K562 (cell line): ENCODE results near the gene C3. TPM values are rescaled to one million over a fixed set of nuclear protein-coding genes. Genes with fewer than 3 reads are reported as not detected.
A peak's percentile ranks its signal among the peaks of the same experiment; 100 is the strongest.

ENCODE experiments used
- ATAC-seq: fragments of 200-7000 bp; cut with Tn5 transposase; 3 replicates; pipeline ENCODE4 v1.9.1; 2020; ENCODE audit warnings: moderate library complexity
- BruUV-seq: library from RNA; stranded (reverse); fragments of 400-500 nt; replicated peaks from 2 replicates; lab custom pipeline; 2021; lab: Mats Ljungman, UMichigan
- CTCF ChIA-PET: fragments of 300-600 bp; formaldehyde crosslinking; extraction: SDS; loops from one replicate; lab custom pipeline; 2021; ENCODE audit warnings: low intra/inter-chr PET ratio; lab: Yijun Ruan, JAX
- POLR2A ChIA-PET: fragments of 300-600, 350-650 bp; sonication (Branson Sonifier 250); formaldehyde crosslinking; extraction: SDS; loops from one replicate; lab custom pipeline; 2021; ENCODE audit warnings: antibody characterized with exemption, inconsistent platforms; lab: Yijun Ruan, JAX
- DNase-seq, 4 experiments: peaks; one replicate each; pipeline versions ENCODE4 v3.0.0 to v3.0.0-alpha.2; 2011 to 2018; ENCODE audit warnings: low spot score in 3 of 4, mixed read lengths in 3 of 4; ENCODE audit errors: extremely low read depth in 1 of 4
- FAIRE-seq: peaks from 2 replicates; lab custom pipeline; 2011; peaks lifted over from hg19 to GRCh38; lab: Jason Lieb, UNC
- H2AFZ ChIP-seq: 2 replicates; pipeline ENCODE4 v1.6.0; 2011; ENCODE audit warnings: low read depth, low read length, control low read depth, inconsistent platforms
- H3K27ac ChIP-seq: fragments of 200-600 bp; 3 replicates; pipeline ENCODE4 v1.8.0; 2011; ENCODE audit warnings: low read depth, mild to moderate bottlenecking, control low read depth, inconsistent platforms, low read length, moderate library complexity, mixed read lengths; ENCODE audit errors: extremely low read depth
- H3K27me3 ChIP-seq, 2 experiments: fragments of 300-600 bp in 1 of 2; 2 replicates in 1 of 2; 3 replicates in 1 of 2; pipeline versions ENCODE4 v1.6.0 to v1.8.0; 2011; ENCODE audit warnings: inconsistent platforms in 2 of 2, low read length in 2 of 2, mild to moderate bottlenecking in 1 of 2, mixed read lengths in 1 of 2, moderate library complexity in 1 of 2; ENCODE audit not compliant: control insufficient read depth in 2 of 2, insufficient read depth in 2 of 2
- H3K36me3 ChIP-seq: fragments of 300-600 bp; 3 replicates; pipeline ENCODE4 v1.8.0; 2011; ENCODE audit warnings: mild to moderate bottlenecking, low read length, inconsistent platforms; ENCODE audit not compliant: control insufficient read depth, insufficient read depth
- H3K4me1 ChIP-seq, 2 experiments: fragments of 200-600 bp in 1 of 2; replicated peaks in 1 of 2; 2 replicates in 1 of 2; 3 replicates in 1 of 2; pipeline versions ENCODE4 v1.5.1 to v1.8.0; 2011; ENCODE audit warnings: inconsistent platforms in 2 of 2, low read length in 2 of 2, mild to moderate bottlenecking in 1 of 2, mixed read lengths in 1 of 2, moderate library complexity in 1 of 2; ENCODE audit not compliant: control insufficient read depth in 2 of 2, insufficient read depth in 2 of 2
- H3K4me2 ChIP-seq: 2 replicates; pipeline ENCODE4 v1.6.1; 2011; ENCODE audit warnings: low read length, control low read depth, inconsistent platforms, mixed read lengths; ENCODE audit not compliant: insufficient read depth
- H3K4me3 ChIP-seq: fragments of 200-600 bp; sonication (generic), shearing (Covaris generic); 2 replicates; pipeline ENCODE4 v1.5.1; 2016; ENCODE audit warnings: control low read depth, inconsistent platforms
- H3K79me2 ChIP-seq: fragments of 200-600 bp; 3 replicates; pipeline ENCODE4 v1.8.0; 2011; ENCODE audit warnings: low read length, inconsistent platforms; ENCODE audit not compliant: control insufficient read depth, insufficient read depth
- H3K9ac ChIP-seq, 2 experiments: 2 replicates each; pipeline versions ENCODE4 v1.6.0 to v1.6.1; 2011; ENCODE audit warnings: low read depth in 2 of 2, low read length in 2 of 2, control low read depth in 1 of 2, inconsistent platforms in 1 of 2, mild to moderate bottlenecking in 1 of 2, mixed read lengths in 1 of 2; ENCODE audit not compliant: insufficient read depth in 1 of 2
- H3K9me1 ChIP-seq: one replicate; pipeline ENCODE4 v1.6.0; 2011; ENCODE audit warnings: inconsistent platforms, mild to moderate bottlenecking, low read length, moderate library complexity; ENCODE audit not compliant: control insufficient read depth, insufficient read depth
- H3K9me3 ChIP-seq: replicated peaks from 2 replicates; pipeline ENCODE4 v1.5.1; 2011; ENCODE audit warnings: low read depth, low read length, inconsistent platforms; ENCODE audit not compliant: control insufficient read depth, insufficient read depth
- H4K20me1 ChIP-seq: replicated peaks from 2 replicates; pipeline ENCODE4 v1.6.1; 2011; ENCODE audit warnings: low read length, inconsistent platforms, mixed read lengths; ENCODE audit not compliant: control insufficient read depth, insufficient read depth
- CREB3L1 ChIP-seq: fragments of 450-650 bp; IDR thresholded peaks from 2 replicates; pipeline ENCODE4 v1.6.1; 2014; ENCODE audit warnings: low read depth, mild to moderate bottlenecking, moderate library complexity, borderline replicate concordance
- CSDE1 ChIP-seq, 2 experiments: fragments of 450-650 bp; IDR thresholded peaks; 2 replicates each; pipeline ENCODE4 v1.6.1; 2016; ENCODE audit warnings: mild to moderate bottlenecking in 1 of 2
- E2F6 ChIP-seq, 2 experiments: IDR thresholded peaks; 2 replicates each; pipeline ENCODE4 v1.6.1; 2011; ENCODE audit warnings: borderline replicate concordance in 1 of 2, control low read depth in 1 of 2, low read depth in 1 of 2, low read length in 1 of 2, mild to moderate bottlenecking in 1 of 2, mixed read lengths in 1 of 2, moderate library complexity in 1 of 2; ENCODE audit not compliant: insufficient read depth in 1 of 2, insufficient read length in 1 of 2, poor library complexity in 1 of 2, severe bottlenecking in 1 of 2; ENCODE audit errors: extremely low read depth in 1 of 2
- ESRRA ChIP-seq: fragments of 450-650 bp; IDR thresholded peaks from 2 replicates; pipeline ENCODE4 v1.6.1; 2014; ENCODE audit warnings: low read depth, mild to moderate bottlenecking, moderate library complexity, borderline replicate concordance
- SETDB1 ChIP-seq: IDR thresholded peaks from one replicate; pipeline ENCODE4 v1.6.1; 2012; ENCODE audit warnings: low read length, control low read depth, inconsistent platforms
- SRF ChIP-seq, 2 experiments: fragments of 250-450, 450-650 bp in 1 of 2; sonication (Bioruptor Pico) in 1 of 2; sonication (generic) in 1 of 2; formaldehyde crosslinking; IDR thresholded peaks; 2 replicates each; pipeline versions ENCODE4 v1.5.0 to v1.5.1; 2020 to 2022; ENCODE audit warnings: mild to moderate bottlenecking in 1 of 2, missing genetic modification reagents in 1 of 2
- ZNF583 ChIP-seq: fragments of 250-450 bp; sonication (Bioruptor Pico); IDR thresholded peaks from 2 replicates; pipeline ENCODE4 v1.4.0; 2020
- WGBS: fragments of 100-300 bp; shearing (Covaris generic); methylation state at CpG from one replicate; pipeline ENCODE4 v1.1.6; 2016; ENCODE audit warnings: low coverage, mixed read lengths; ENCODE audit not compliant: insufficient coverage; ENCODE audit errors: missing lambda C conversion rate; 5-methylcytosine and 5-hydroxymethylcytosine counted together
- in situ Hi-C: fragments of 300-500 bp; cut with MboI; formaldehyde crosslinking; loops from 4 replicates; pipeline ENCODE4 v1.15.0; 2018; ENCODE audit warnings: inconsistent platforms, mixed read lengths
- intact Hi-C: fragments of 100-400 bp; cut with micrococcal nuclease; formaldehyde crosslinking; loops from 2 replicates; pipeline ENCODE4 v1.14.2; 2022
- polyA plus RNA-seq, 8 experiments: library from polyadenylated mRNA; depleted of rRNA in 4 of 8; stranded (reverse) in 5 of 8; unstranded in 3 of 8; fragments of >200 nt; fragmentation: Nextera tagmentation in 2 of 8; fragmentation: Illumina TruSeq in 1 of 8; extraction: Ambion mirVana in 2 of 8; extraction: Trizol in 1 of 8; gene quantifications; 2 replicates each; pipeline versions ENCODE4 v1.2.1 to v1.2.3, GENCODE V29; 2011 to 2014; ENCODE audit warnings: inconsistent platforms in 1 of 8, missing spikeins in 1 of 8
- total RNA-seq, 7 experiments: library from RNA; depleted of rRNA in 6 of 7; stranded (reverse); fragments of >200 nt in 6 of 7; fragmentation: Illumina TruSeq in 2 of 7; extraction: Trizol in 2 of 7; gene quantifications; 2 replicates each; pipeline versions ENCODE4 v1.2.1 to v1.2.3, GENCODE V29; 2011 to 2021; ENCODE audit warnings: low replicate concordance in 1 of 7
- TF ChIP-seq, protein P1 (sequence below): fragments of 450-650 bp; conservative IDR thresholded peaks from 2 replicates; pipeline ENCODE4 v1.6.1; 2016; ENCODE audit warnings: missing genetic modification characterization, low read depth, mild to moderate bottlenecking, control low read depth, missing compliant biosample characterization

Gene C3
- total and polyA plus RNA-seq, 9 of the 15 experiments (the other 6 are each of a cell fraction or from before 2014, with no cell fraction given): 0.59 to 10.6 (median 2.2) TPM

DNA sequence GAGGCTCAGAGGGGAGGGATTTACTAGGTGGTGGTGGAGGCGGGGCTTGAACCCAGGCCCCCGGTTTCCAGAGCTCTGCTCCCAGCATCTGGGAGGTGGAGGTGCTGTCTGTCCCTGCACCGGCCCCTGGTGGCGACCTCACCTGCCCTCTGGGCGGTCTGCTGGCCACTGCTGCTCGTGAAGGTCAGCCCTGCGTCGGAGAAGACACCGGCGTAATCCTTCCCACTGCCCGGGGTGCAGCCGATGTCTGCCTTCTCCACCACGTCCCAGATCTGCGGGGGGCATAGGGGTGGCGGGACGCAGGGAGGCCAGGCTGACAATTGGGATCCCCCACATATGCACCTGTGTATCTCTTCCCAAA, 12.8 kb downstream of the C3 start:
- no peaks in the 10 kb centered on the region for H3K9me1 ChIP-seq
- intact Hi-C loops: no loop called here
- H3K9me3 ChIP-seq: no peaks in the 10 kb centered on the region
- TF ChIP-seq ESRRA (peak; percentile 33; the same call in 1 of the 2 replicates), ZNF583 (CRISPR knock-in tag) (no peak)
- TF ChIP-seq, all 486 proteins: peak for 1
- Histone ChIP-seq H3K27me3 (peaks cover 13 to 40% of the 10 kb centered on the region in 2 experiments; a peak in 4 of 5 replicates), H3K79me2 (no peaks in the 10 kb centered on the region), H3K4me3 (no peak overlapping the region), H3K4me1 (peaks cover 0 to 23% of the 10 kb centered on the region in 2 experiments; a peak in 2 of 5 replicates), H3K36me3 (no peaks in the 10 kb centered on the region), H2AFZ (no peak overlapping the region), H3K4me2 (no peak overlapping the region), H3K9ac (peak overlapping the region in 1 of 2 experiments; percentile 71; a peak in 1 of 4 replicates), H4K20me1 (0 out of 2 replicates have a peak, but pooled peaks cover 5% of the 10 kb centered on the region), H3K27ac (no peak overlapping the region)
- in situ Hi-C loops: no loop called here
- CTCF ChIA-PET: no interaction called here
- DNase-seq (no peak), FAIRE-seq (no peak), ATAC-seq (0 out of 3 replicates have a peak, but pooled peaks have one; percentile 29)
- no TSS peak for BruUV-seq
- POLR2A ChIA-PET: no interaction called here
- 18% methylated on average over 14 of the region's 16 CpGs for WGBS

- no peak overlapping the region for H3K9ac ChIP-seq
- H3K4me3 ChIP-seq: no peak overlapping the region
- ChIA-PET POLR2A (no interaction called here), CTCF (no interaction called here)
- H2AFZ ChIP-seq: no peak overlapping the region
- WGBS: 30% methylated on average over 24 of the region's 44 CpGs
- intact Hi-C loops (no loop called here), in situ Hi-C loops (no loop called here)
- no peak overlapping the region for H3K27ac ChIP-seq
- 0 out of 2 replicates have a peak, but pooled peaks cover 5% of the 10 kb centered on the region for H4K20me1 ChIP-seq
- no peak for DNase-seq
- ATAC-seq: no peak
- H3K4me1 ChIP-seq: peaks cover 0 to 21% of the 10 kb centered on the region in 2 experiments; a peak in 2 of 5 replicates
- H3K27me3 ChIP-seq: peaks cover 16 to 41% of the 10 kb centered on the region in 2 experiments; a peak in 4 of 5 replicates
- H3K9me1 ChIP-seq: no peaks in the 10 kb centered on the region
- no peaks in the 10 kb centered on the region for H3K9me3 ChIP-seq
- BruUV-seq: no TSS peak
- FAIRE-seq: no peak
- H3K36me3 ChIP-seq: no peaks in the 10 kb centered on the region
- TF ChIP-seq SRF (CRISPR knock-in tag; IDR thresholded peaks at IDR 0.05): no peak
- TF ChIP-seq CREB3L1: no peak
- peak in 1 of 2 experiments; percentile 26 for TF ChIP-seq E2F6 (IDR thresholded peaks at IDR 0.05; ENCODE audit: borderline replicate concordance in 1 of 2, extremely low read depth in 1 of 2, insufficient read depth in 1 of 2, insufficient read length in 1 of 2, low read depth in 1 of 2, low read length in 1 of 2, poor library complexity in 1 of 2, severe bottlenecking in 1 of 2)
- TF ChIP-seq, protein P1, sequence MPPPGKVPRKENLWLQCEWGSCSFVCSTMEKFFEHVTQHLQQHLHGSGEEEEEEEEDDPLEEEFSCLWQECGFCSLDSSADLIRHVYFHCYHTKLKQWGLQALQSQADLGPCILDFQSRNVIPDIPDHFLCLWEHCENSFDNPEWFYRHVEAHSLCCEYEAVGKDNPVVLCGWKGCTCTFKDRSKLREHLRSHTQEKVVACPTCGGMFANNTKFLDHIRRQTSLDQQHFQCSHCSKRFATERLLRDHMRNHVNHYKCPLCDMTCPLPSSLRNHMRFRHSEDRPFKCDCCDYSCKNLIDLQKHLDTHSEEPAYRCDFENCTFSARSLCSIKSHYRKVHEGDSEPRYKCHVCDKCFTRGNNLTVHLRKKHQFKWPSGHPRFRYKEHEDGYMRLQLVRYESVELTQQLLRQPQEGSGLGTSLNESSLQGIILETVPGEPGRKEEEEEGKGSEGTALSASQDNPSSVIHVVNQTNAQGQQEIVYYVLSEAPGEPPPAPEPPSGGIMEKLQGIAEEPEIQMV (tag): peak; percentile 55; the same call in 1 of the 2 replicates
- TF ChIP-seq SETDB1: no peak
- no peak for TF ChIP-seq CSDE1 (IDR thresholded peaks at IDR 0.05)
- TF ChIP-seq, all 486 proteins: peak for 2
- Histone ChIP-seq H3K4me2 (no peak overlapping the region), H3K79me2 (no peaks in the 10 kb centered on the region)
Measured at GRCh38 chr19:6707011-6707657, 13.3 kb downstream of the C3 start.
